Adrenal gland (tissue), 5 donors: ENCODE measurements around the gene SEMA7A.

Experiments used
- CTCF ChIP-seq, 6 experiments: fragments of 450-650 bp in 4 of 6; fragments of 200-600 bp in 2 of 6; sonication (generic) in 1 of 6; IDR thresholded peaks; 1 replicate in 5 of 6; 2 replicates in 1 of 6; pipeline versions ENCODE4 v1.5.1 to v1.8.0; 2016 to 2021; ENCODE audit warnings: antibody characterized with exemption in 6 of 6, mild to moderate bottlenecking in 2 of 6, moderate library complexity in 1 of 6
- POLR2A ChIP-seq, 2 donors: fragments of 450-650 bp; IDR thresholded peaks; one replicate each; pipeline ENCODE4 v1.6.1; 2017; ENCODE audit warnings: antibody characterized with exemption in 2 of 2, mild to moderate bottlenecking in 2 of 2, moderate library complexity in 1 of 2
- donor health status: DM: no; HTN: no; CAD: no.

- TF ChIP-seq CTCF (IDR thresholded peaks at IDR 0.05) = no peak
- no peak for TF ChIP-seq POLR2A (IDR thresholded peaks at IDR 0.05)
Observed at GRCh38 chr15:74403588-74403919, 30.2 kb downstream of the SEMA7A start.
